SU-DHL-6 (cell line): ENCODE results near the gene PTPN14.

Experiments used
- H2AFZ ChIP-seq: fragments of 200-600 bp; sonication (generic); 2 replicates; pipeline ENCODE4 v1.6.1; 2014; ENCODE audit warnings: low read depth, mild to moderate bottlenecking, moderate library complexity, mixed read lengths, antibody characterized with exemption, low read length; ENCODE audit not compliant: severe bottlenecking
- H3F3A ChIP-seq: fragments of 200-600 bp; shearing (Covaris generic); 2 replicates; pipeline ENCODE4 v1.6.0; 2016; ENCODE audit warnings: antibody characterized with exemption, mild to moderate bottlenecking; ENCODE audit not compliant: insufficient read depth
- H3K27ac ChIP-seq: fragments of 200-600 bp; sonication (generic); 2 replicates; pipeline ENCODE4 v1.5.1; 2016; ENCODE audit warnings: low read depth, mild to moderate bottlenecking, low read length, moderate library complexity, mixed read lengths
- H3K27me3 ChIP-seq: fragments of 200-600 bp; sonication (generic), shearing (Covaris generic); 2 replicates; pipeline ENCODE4 v1.6.0; 2014; ENCODE audit warnings: mild to moderate bottlenecking, low read length
- H3K36me3 ChIP-seq: fragments of 200-600 bp; sonication (generic); 2 replicates; pipeline ENCODE4 v1.6.1; 2014; ENCODE audit warnings: mild to moderate bottlenecking, low read length, mixed read lengths
- H3K4me2 ChIP-seq: fragments of 300-600, 200-600 bp; shearing (Covaris generic), sonication (generic); 2 replicates; pipeline ENCODE4 v1.6.0; 2014; ENCODE audit warnings: low read length, low read depth, mild to moderate bottlenecking; ENCODE audit not compliant: poor library complexity, severe bottlenecking
- H3K4me3 ChIP-seq: fragments of 200-600 bp; sonication (generic); 2 replicates; pipeline ENCODE4 v1.5.1; 2014; ENCODE audit warnings: antibody characterized with exemption, low read length, mild to moderate bottlenecking, mixed read lengths; ENCODE audit not compliant: insufficient read depth, poor library complexity, severe bottlenecking
- H3K79me2 ChIP-seq: fragments of 200-600 bp; sonication (generic); 2 replicates; pipeline ENCODE4 v1.6.1; 2014; ENCODE audit warnings: mild to moderate bottlenecking, low read length, moderate library complexity; ENCODE audit not compliant: insufficient read depth
- H3K9ac ChIP-seq: fragments of 200-600 bp; sonication (generic); 2 replicates; pipeline ENCODE4 v1.7.0; 2014; ENCODE audit warnings: mild to moderate bottlenecking, low read length
- H3K9me2 ChIP-seq: fragments of 200-600 bp; sonication (generic); replicated peaks from 2 replicates; pipeline ENCODE4 v1.6.1; 2014; ENCODE audit warnings: low read length; ENCODE audit not compliant: insufficient read depth
- H3K9me3 ChIP-seq: fragments of 200-600 bp; sonication (generic); 2 replicates; pipeline ENCODE4 v1.6.1; 2014; ENCODE audit warnings: low read length, mixed read lengths; ENCODE audit not compliant: insufficient read depth
- H4K20me1 ChIP-seq: fragments of 200-600 bp; sonication (generic); 2 replicates; pipeline ENCODE4 v1.6.1; 2014; ENCODE audit warnings: low read depth, mild to moderate bottlenecking, antibody characterized with exemption, low read length, moderate library complexity, mixed read lengths
- CTCF ChIP-seq: fragments of 200-600 bp; sonication (generic); IDR thresholded peaks from one replicate; pipeline ENCODE4 v1.5.1; 2017; ENCODE audit warnings: antibody characterized with exemption, mild to moderate bottlenecking, low read length, moderate library complexity; ENCODE audit not compliant: insufficient read depth, poor library complexity, severe bottlenecking
- EZH2phosphoT487 ChIP-seq: fragments of 200-600 bp; sonication (generic), shearing (Covaris generic); conservative IDR thresholded peaks from 2 replicates; pipeline ENCODE4 v1.6.1; 2018; ENCODE audit warnings: mild to moderate bottlenecking, antibody characterized with exemption, low read length, moderate library complexity, mixed read lengths

PTPN14 gene

DNA sequence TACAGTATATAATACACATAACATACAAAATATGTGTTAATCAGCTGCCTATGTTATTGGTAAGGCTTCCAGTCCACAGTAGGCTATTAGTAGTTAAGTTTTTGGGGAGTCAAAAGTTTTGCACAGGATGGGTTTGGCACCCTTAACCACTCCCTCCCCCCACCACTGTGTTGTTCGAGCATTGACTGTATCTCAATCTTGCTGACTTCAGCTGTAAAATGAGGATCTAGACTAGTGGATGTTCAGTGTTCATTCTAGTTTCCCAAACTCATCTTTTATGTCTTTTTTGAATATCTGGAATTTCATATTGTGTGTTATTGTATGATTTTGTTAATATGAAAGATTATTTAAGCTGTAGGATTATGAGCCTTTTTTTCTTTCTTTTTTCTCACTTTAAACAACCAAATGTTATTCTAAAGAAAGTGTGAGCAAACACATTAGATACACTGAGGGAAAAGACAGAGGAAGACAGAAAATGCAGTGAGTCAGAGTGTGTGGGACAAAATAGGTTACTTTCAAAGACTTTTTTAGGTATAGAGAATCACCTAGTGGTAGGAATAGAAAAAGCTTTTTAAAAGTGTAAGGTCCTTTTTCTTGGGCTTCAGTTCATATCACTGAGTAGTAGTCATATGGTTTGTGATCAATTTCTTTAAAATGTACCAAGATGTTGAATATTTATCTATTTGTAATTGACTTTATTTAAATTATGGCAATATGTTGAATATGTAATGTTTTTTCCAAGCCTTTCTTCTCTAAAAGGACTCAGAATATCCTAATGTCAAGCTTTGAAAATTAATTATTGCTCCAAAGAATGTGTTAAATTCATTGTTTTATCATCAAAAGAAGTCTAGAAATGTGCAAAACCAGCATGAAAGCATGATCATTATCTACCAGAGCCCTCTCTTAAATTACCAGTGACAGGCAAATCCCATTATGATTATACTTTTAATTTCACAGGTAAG, 33.7 kb upstream of the PTPN14 start:
- Histone ChIP-seq H3K27ac (no peak overlapping the region), H3K79me2 (no peaks in the 10 kb centered on the region), H3K4me2 (no peak overlapping the region), H3K9me2 (no peaks in the 10 kb centered on the region), H3K9me3 (no peaks in the 10 kb centered on the region), H3K4me3 (no peak overlapping the region), H2AFZ (no peak overlapping the region), H3F3A (no peaks in the 10 kb centered on the region), H3K9ac (no peak overlapping the region), H3K36me3 (no peaks in the 10 kb centered on the region), H3K27me3 (no peaks in the 10 kb centered on the region), H4K20me1 (no peaks in the 10 kb centered on the region)
- TF ChIP-seq CTCF = no peak
- no peak for TF ChIP-seq EZH2phosphoT487

- H3K4me2 ChIP-seq = no peak overlapping the region
- no peaks in the 10 kb centered on the region for H3K9me2 ChIP-seq
- no peak overlapping the region for H3K9ac ChIP-seq
Measured at GRCh38 chr1:214583824-214584554, 32.6 kb upstream of the PTPN14 start.

DNA sequence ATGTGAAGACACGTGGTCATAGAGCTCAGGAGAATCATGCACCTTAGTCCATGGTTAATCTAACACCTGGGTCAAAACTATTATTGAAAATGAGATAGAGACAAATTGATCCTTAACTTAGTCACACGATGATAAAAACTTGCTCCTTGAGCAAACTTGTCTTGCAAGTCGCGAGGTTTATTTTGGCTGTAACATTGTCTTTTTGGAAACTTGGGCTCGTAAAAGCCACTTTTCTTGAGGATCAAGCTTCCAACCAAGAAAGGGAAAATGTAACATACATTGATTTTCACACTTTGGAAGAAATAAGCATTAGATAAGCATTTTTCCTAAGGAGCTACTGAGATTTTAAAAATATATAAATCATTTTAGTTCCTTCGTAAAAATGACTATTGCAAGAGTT, 31.7 kb upstream of the PTPN14 start:
- Histone ChIP-seq H3K4me2 (no peak overlapping the region), H3K27me3 (no peaks in the 10 kb centered on the region), H3K79me2 (no peaks in the 10 kb centered on the region), H3F3A (no peaks in the 10 kb centered on the region), H4K20me1 (no peaks in the 10 kb centered on the region), H2AFZ (no peak overlapping the region), H3K27ac (no peak overlapping the region), H3K9ac (no peak overlapping the region), H3K9me3 (no peaks in the 10 kb centered on the region), H3K36me3 (no peaks in the 10 kb centered on the region), H3K9me2 (no peaks in the 10 kb centered on the region), H3K4me3 (no peak overlapping the region)
- TF ChIP-seq EZH2phosphoT487 (no peak), CTCF (no peak)

More at GRCh38 chr1:214583824-214584554, 32.6 kb upstream of the PTPN14 start:
- Histone ChIP-seq H4K20me1 (no peaks in the 10 kb centered on the region), H3K79me2 (no peaks in the 10 kb centered on the region), H3F3A (no peaks in the 10 kb centered on the region), H2AFZ (no peak overlapping the region), H3K4me3 (no peak overlapping the region), H3K27ac (no peak overlapping the region), H3K9me3 (no peaks in the 10 kb centered on the region), H3K27me3 (no peaks in the 10 kb centered on the region), H3K36me3 (no peaks in the 10 kb centered on the region)
- TF ChIP-seq EZH2phosphoT487 (no peak), CTCF (no peak)
